H1 (cell line): ENCODE measurements around the gene PALS2. TPM values are rescaled to one million over a fixed set of nuclear protein-coding genes. Genes with fewer than 3 reads are reported as not detected.

Source experiments
- CTCF ChIA-PET: fragments of 300-600 bp; sonication (Branson Sonifier 250); formaldehyde crosslinking; loops from one replicate; lab custom pipeline; 2021; ENCODE audit not compliant: partially characterized antibody; lab: Charles Lee
- POLR2A ChIA-PET: fragments of 300-600 bp; sonication (Branson Sonifier 250); formaldehyde crosslinking; loops from one replicate; lab custom pipeline; 2021; ENCODE audit warnings: inconsistent platforms; ENCODE audit not compliant: partially characterized antibody; lab: Charles Lee
- DNase-seq, 2 experiments: peaks; one replicate each; pipeline versions ENCODE4 v3.0.0 to v3.0.0-alpha.2; 2010 to 2022; ENCODE audit warnings: low spot score in 2 of 2, low read depth in 1 of 2, mixed read lengths in 1 of 2
- FAIRE-seq: peaks from 2 replicates; lab custom pipeline; 2011; peaks lifted over from hg19 to GRCh38; lab: Jason Lieb, UNC
- H2AFZ ChIP-seq: 2 replicates; pipeline ENCODE4 v1.8.1; 2012; ENCODE audit warnings: low read length, inconsistent platforms
- H2AK5ac ChIP-seq: 2 replicates; pipeline ENCODE4 v1.6.1; 2013; ENCODE audit warnings: low read depth, low read length
- H2BK120ac ChIP-seq: replicated peaks from 2 replicates; pipeline ENCODE3; 2013; ENCODE audit warnings: low read depth, low read length, inconsistent platforms
- H2BK12ac ChIP-seq: 2 replicates; pipeline ENCODE4 v1.6.1; 2013; ENCODE audit warnings: low read depth, low read length
- H2BK15ac ChIP-seq: 2 replicates; pipeline ENCODE4 v1.6.1; 2013; ENCODE audit warnings: low read length
- H2BK20ac ChIP-seq: 2 replicates; pipeline ENCODE4 v1.6.1; 2013; ENCODE audit warnings: low read length
- H2BK5ac ChIP-seq: 2 replicates; pipeline ENCODE4 v1.6.1; 2013; ENCODE audit warnings: low read depth, low read length
- H3K14ac ChIP-seq: 2 replicates; pipeline ENCODE4 v1.6.1; 2013; ENCODE audit warnings: inconsistent platforms; ENCODE audit not compliant: insufficient read length
- H3K18ac ChIP-seq: 2 replicates; pipeline ENCODE4 v1.6.1; 2013; ENCODE audit warnings: low read length; ENCODE audit errors: extremely low read depth
- H3K23ac ChIP-seq: 2 replicates; pipeline ENCODE4 v1.6.1; 2013; ENCODE audit warnings: inconsistent platforms; ENCODE audit not compliant: insufficient read length
- H3K23me2 ChIP-seq: 2 replicates; pipeline ENCODE4 v1.6.1; 2013; ENCODE audit warnings: low read depth, low read length
- H3K27ac ChIP-seq: 2 replicates; pipeline ENCODE4 v1.6.1; 2011; ENCODE audit warnings: low read depth, low read length, inconsistent platforms
- H3K27me3 ChIP-seq, 4 experiments: replicated peaks in 1 of 4; 1 replicate in 1 of 4; 2 replicates in 3 of 4; pipeline versions ENCODE4 v1.6.1 to v1.8.1; 2011 to 2013; ENCODE audit warnings: low read length in 3 of 4, mild to moderate bottlenecking in 3 of 4, inconsistent platforms in 2 of 4, mixed read lengths in 2 of 4, moderate library complexity in 1 of 4; ENCODE audit not compliant: control insufficient read depth in 3 of 4, insufficient read depth in 3 of 4; ENCODE audit errors: extremely low read depth in 1 of 4
- H3K36me3 ChIP-seq, 4 experiments: 2 replicates each; pipeline versions ENCODE4 v1.6.1 to v1.8.1; 2011 to 2013; ENCODE audit warnings: mild to moderate bottlenecking in 4 of 4, low read length in 3 of 4, moderate library complexity in 2 of 4, control low read depth in 1 of 4, inconsistent platforms in 1 of 4; ENCODE audit not compliant: insufficient read depth in 4 of 4, control insufficient read depth in 2 of 4
- H3K4ac ChIP-seq: replicated peaks from 2 replicates; pipeline ENCODE3; 2013; ENCODE audit warnings: low read length, low read depth, mixed read lengths, inconsistent platforms; ENCODE audit not compliant: insufficient read length
- H3K4me1 ChIP-seq, 4 experiments: replicated peaks in 1 of 4; 1 replicate in 1 of 4; 2 replicates in 3 of 4; pipeline versions ENCODE4 v1.6.1 to v1.8.1; 2011 to 2013; ENCODE audit warnings: low read length in 3 of 4, inconsistent platforms in 2 of 4, mixed read lengths in 1 of 4; ENCODE audit not compliant: insufficient read depth in 4 of 4, control insufficient read depth in 3 of 4
- H3K4me2 ChIP-seq, 2 experiments: 2 replicates each; pipeline versions ENCODE4 v1.6.1 to v1.8.1; 2011 to 2013; ENCODE audit warnings: low read depth in 2 of 2, low read length in 2 of 2, control low read depth in 1 of 2, inconsistent platforms in 1 of 2, mild to moderate bottlenecking in 1 of 2; ENCODE audit not compliant: insufficient read depth in 1 of 2
- H3K4me3 ChIP-seq, 4 experiments: fragments of 200-600, 300-600 bp in 1 of 4; sonication (generic), shearing (Covaris generic), sonication (Bioruptor Twin) in 1 of 4; 2 replicates each; pipeline versions ENCODE4 v1.5.1 to v1.8.1; 2011 to 2016; ENCODE audit warnings: low read length in 4 of 4, low read depth in 3 of 4, control low read depth in 2 of 4, inconsistent platforms in 2 of 4, mild to moderate bottlenecking in 2 of 4, mixed read lengths in 1 of 4, moderate library complexity in 1 of 4; ENCODE audit not compliant: insufficient read depth in 2 of 4; ENCODE audit errors: extremely low read depth in 1 of 4
- H3K56ac ChIP-seq: replicated peaks from 2 replicates; pipeline ENCODE3; 2013; ENCODE audit warnings: low read depth, mild to moderate bottlenecking, mixed read lengths, low read length, inconsistent platforms; ENCODE audit not compliant: insufficient read length
- H3K79me1 ChIP-seq: 2 replicates; pipeline ENCODE4 v1.6.1; 2013; ENCODE audit warnings: low read depth, low read length, control low read depth
- H3K79me2 ChIP-seq, 2 experiments: 2 replicates each; pipeline versions ENCODE4 v1.6.1 to v1.8.1; 2012 to 2013; ENCODE audit warnings: low read length in 2 of 2, mild to moderate bottlenecking in 2 of 2, inconsistent platforms in 1 of 2; ENCODE audit not compliant: insufficient read depth in 2 of 2, control insufficient read depth in 1 of 2
- H3K9ac ChIP-seq, 4 experiments: replicated peaks in 1 of 4; 1 replicate in 1 of 4; 2 replicates in 3 of 4; pipeline versions ENCODE4 v1.6.1 to v1.8.1; 2011 to 2013; ENCODE audit warnings: low read depth in 3 of 4, low read length in 3 of 4, control low read depth in 2 of 4, mild to moderate bottlenecking in 2 of 4, moderate library complexity in 2 of 4, inconsistent platforms in 1 of 4; ENCODE audit errors: extremely low read depth in 1 of 4
- H3K9me3 ChIP-seq, 2 experiments: 2 replicates each; pipeline versions ENCODE4 v1.6.1 to v1.8.1; 2012 to 2013; ENCODE audit warnings: mild to moderate bottlenecking in 2 of 2, moderate library complexity in 2 of 2, control low read depth in 1 of 2, inconsistent platforms in 1 of 2, low read depth in 1 of 2, low read length in 1 of 2, mixed read lengths in 1 of 2; ENCODE audit not compliant: insufficient read depth in 2 of 2
- H4K20me1 ChIP-seq, 2 experiments: replicated peaks in 1 of 2; 2 replicates each; pipeline versions ENCODE3 to v1.8.1; 2011 to 2013; ENCODE audit warnings: inconsistent platforms in 2 of 2, low read length in 2 of 2, mild to moderate bottlenecking in 1 of 2; ENCODE audit not compliant: insufficient read depth in 2 of 2, control insufficient read depth in 1 of 2
- H4K5ac ChIP-seq: 2 replicates; pipeline ENCODE4 v1.6.1; 2013; ENCODE audit warnings: low read length, low read depth, mixed read lengths, inconsistent platforms; ENCODE audit not compliant: insufficient read length
- H4K8ac ChIP-seq: 2 replicates; pipeline ENCODE4 v1.8.0; 2013; ENCODE audit warnings: mild to moderate bottlenecking, moderate library complexity, low read length, inconsistent platforms; ENCODE audit not compliant: insufficient read depth; ENCODE audit errors: extremely low read depth
- H4K91ac ChIP-seq: replicated peaks from 2 replicates; pipeline ENCODE3; 2013; ENCODE audit warnings: low read length, mixed read lengths, inconsistent platforms; ENCODE audit not compliant: insufficient read length
- BRCA1 ChIP-seq: IDR thresholded peaks from 2 replicates; pipeline ENCODE4 v1.6.1; 2012; ENCODE audit warnings: low read depth, low read length, improper control_type of control experiment
- CEBPB ChIP-seq: IDR thresholded peaks from 2 replicates; pipeline ENCODE4 v1.6.1; 2012; ENCODE audit warnings: low read depth, low read length
- CHD2 ChIP-seq: IDR thresholded peaks from 2 replicates; pipeline ENCODE4 v1.6.1; 2012; ENCODE audit warnings: low read length, improper control_type of control experiment
- GABPA ChIP-seq: IDR thresholded peaks from 2 replicates; pipeline ENCODE4 v1.6.1; 2011; ENCODE audit warnings: mild to moderate bottlenecking, low read length, moderate library complexity, borderline replicate concordance; ENCODE audit not compliant: insufficient read depth
- POLR2A ChIP-seq, 2 experiments: IDR thresholded peaks; 1 replicate in 1 of 2; 2 replicates in 1 of 2; pipeline ENCODE4 v1.6.1; 2011; ENCODE audit warnings: low read depth in 2 of 2, low read length in 2 of 2, mild to moderate bottlenecking in 2 of 2; ENCODE audit errors: control extremely low read depth in 1 of 2
- RXRA ChIP-seq: IDR thresholded peaks from 2 replicates; pipeline ENCODE4 v1.6.1; 2011; ENCODE audit warnings: low read depth, mild to moderate bottlenecking, low read length, moderate library complexity; ENCODE audit not compliant: insufficient read depth
- SRF ChIP-seq: IDR thresholded peaks from 2 replicates; pipeline ENCODE4 v1.6.1; 2011; ENCODE audit warnings: mild to moderate bottlenecking, low read depth, low read length, moderate library complexity
- WGBS, 2 experiments: shearing (Covaris generic) in 1 of 2; methylation state at CpG; one replicate each; pipeline versions ENCODE4 v1.1.6 to v1.1.7; 2013 to 2015; ENCODE audit warnings: low lambda C conversion rate in 2 of 2, mixed read lengths in 2 of 2, inconsistent platforms in 1 of 2, low coverage in 1 of 2, missing lambda C conversion rate in 1 of 2; ENCODE audit not compliant: insufficient replicate concordance in 2 of 2, insufficient coverage in 1 of 2, insufficient read length in 1 of 2; ENCODE audit errors: extremely low coverage in 1 of 2, missing lambda C conversion rate in 1 of 2; 5-methylcytosine and 5-hydroxymethylcytosine counted together
- polyA plus RNA-seq, 7 experiments: library from polyadenylated mRNA; depleted of rRNA in 3 of 7; stranded (reverse) in 5 of 7; unstranded in 2 of 7; fragments of >200 nt in 5 of 7; fragments of 200-250 nt in 2 of 7; gene quantifications; 1 replicate in 5 of 7; 2 replicates in 1 of 7; 4 replicates in 1 of 7; pipeline versions ENCODE4 v1.2.1 to v1.2.3, GENCODE V29; 2011 to 2013; ENCODE audit warnings: missing spikeins in 2 of 7, mixed read lengths in 2 of 7
- total RNA-seq: library from RNA; stranded (reverse); fragmentation: NEBNext Ultra II Directional; extraction: Animal tissue kit (Norgen Biotek cat#: 25700); gene quantifications from 2 replicates; pipeline ENCODE4 v1.2.1, GENCODE V29; 2021

The PALS2 gene
- total and polyA plus RNA-seq, 2 of the 8 experiments (the other 6 are each of a cell fraction or from before 2014, with no cell fraction given), result 10.4 to 98.3 TPM

DNA sequence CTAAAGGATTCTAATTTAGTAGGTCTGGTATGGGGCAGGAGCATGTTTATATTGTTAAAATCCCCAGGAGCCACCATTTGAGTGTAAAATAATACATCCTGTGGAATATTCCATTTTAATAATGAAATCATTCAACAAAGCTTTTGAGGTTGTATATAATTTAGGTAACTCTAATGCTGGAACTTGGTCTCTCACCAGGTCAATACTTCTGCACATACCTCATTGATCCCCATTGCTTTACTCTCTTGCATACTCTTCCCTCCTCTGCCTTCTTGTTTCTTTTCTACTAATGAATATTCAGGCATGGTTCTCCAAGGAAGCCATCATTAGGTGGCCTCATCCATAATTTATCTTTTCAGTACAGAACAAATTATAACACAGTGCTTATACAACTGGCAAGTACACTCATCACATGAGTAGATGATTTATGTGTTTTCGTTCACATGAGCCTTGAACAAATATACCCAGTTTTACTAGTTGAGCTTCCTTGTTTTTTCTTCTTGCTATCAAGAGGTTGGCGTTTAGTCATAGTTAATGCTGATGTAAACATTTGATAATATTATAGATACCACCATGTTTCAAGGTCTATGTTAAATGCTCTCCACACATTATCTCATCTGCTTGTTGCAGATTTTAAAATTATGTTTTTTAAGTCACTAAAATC lies 7.2 kb downstream of the PALS2 start:
- no peak overlapping the region for H2BK15ac ChIP-seq
- no peaks in the 10 kb centered on the region for H3K9me3 ChIP-seq
- no peaks in the 10 kb centered on the region for H3K79me1 ChIP-seq
- peaks cover 0 to 5% (median 2%) of the 10 kb centered on the region in 4 experiments; a peak in 4 of 7 replicates for H3K4me1 ChIP-seq
- H3K4me2 ChIP-seq, result no peak overlapping the region
- 95% methylated on average over 2 of the region's 2 CpGs; no CpG with 5 or more reads in 1 of the 2 experiments for WGBS, 2 experiments
- no peak overlapping the region for H2AFZ ChIP-seq
- no peaks in the 10 kb centered on the region for H3K27me3 ChIP-seq
- no peak overlapping the region for H2BK12ac ChIP-seq
- peaks cover 9 to 84% of the 10 kb centered on the region in 2 experiments; a peak in 3 of 4 replicates for H3K79me2 ChIP-seq
- DNase-seq (no peak), FAIRE-seq (no peak)
- H2AK5ac ChIP-seq, result no peak overlapping the region
- no peak overlapping the region for H3K4me3 ChIP-seq
- H2BK20ac ChIP-seq, result no peak overlapping the region
- H3K23me2 ChIP-seq, result no peaks in the 10 kb centered on the region
- H3K27ac ChIP-seq, result no peak overlapping the region
- H3K9ac ChIP-seq, result no peak overlapping the region
- H2BK5ac ChIP-seq, result no peak overlapping the region
- no peak overlapping the region for H4K91ac ChIP-seq
- no peak overlapping the region for H3K14ac ChIP-seq
- no peak overlapping the region for H4K5ac ChIP-seq
- no peak overlapping the region for H3K23ac ChIP-seq
- TF ChIP-seq RXRA (no peak), POLR2A (IDR thresholded peaks at IDR 0.05; ENCODE audit: control extremely low read depth in 1 of 2, low read depth in 2 of 2, low read length in 2 of 2) (no peak), SRF (no peak), CHD2 (no peak), CEBPB (no peak), BRCA1 (no peak), GABPA (no peak)
- no peaks in the 10 kb centered on the region for H3K36me3 ChIP-seq
- no peak overlapping the region for H3K18ac ChIP-seq
- H4K20me1 ChIP-seq, result peaks cover 0 to 5% of the 10 kb centered on the region in 2 experiments
- no peak overlapping the region for H4K8ac ChIP-seq
- no peak overlapping the region for H2BK120ac ChIP-seq
- CTCF ChIA-PET, result interaction anchor here (0.6 to 1.0 kb wide), 3 partner anchors 7 to 291 kb away, joined by 3 to 7 read pairs (median 3); no protein-coding TSS in a partner anchor
- H3K56ac ChIP-seq, result no peak overlapping the region
- POLR2A ChIA-PET, result interaction anchor here (0.9 kb wide), 1 partner anchor 173 kb away, joined by 3 read pairs; no protein-coding TSS in a partner anchor
- no peak overlapping the region for H3K4ac ChIP-seq
